NCI-H82 (cell line): ENCODE results near the gene PSME2.

Experiments
- DNase-seq: peaks from one replicate; lab custom pipeline; 2025; lab: John Stamatoyannopoulos, UW

Gene PSME2

DNA sequence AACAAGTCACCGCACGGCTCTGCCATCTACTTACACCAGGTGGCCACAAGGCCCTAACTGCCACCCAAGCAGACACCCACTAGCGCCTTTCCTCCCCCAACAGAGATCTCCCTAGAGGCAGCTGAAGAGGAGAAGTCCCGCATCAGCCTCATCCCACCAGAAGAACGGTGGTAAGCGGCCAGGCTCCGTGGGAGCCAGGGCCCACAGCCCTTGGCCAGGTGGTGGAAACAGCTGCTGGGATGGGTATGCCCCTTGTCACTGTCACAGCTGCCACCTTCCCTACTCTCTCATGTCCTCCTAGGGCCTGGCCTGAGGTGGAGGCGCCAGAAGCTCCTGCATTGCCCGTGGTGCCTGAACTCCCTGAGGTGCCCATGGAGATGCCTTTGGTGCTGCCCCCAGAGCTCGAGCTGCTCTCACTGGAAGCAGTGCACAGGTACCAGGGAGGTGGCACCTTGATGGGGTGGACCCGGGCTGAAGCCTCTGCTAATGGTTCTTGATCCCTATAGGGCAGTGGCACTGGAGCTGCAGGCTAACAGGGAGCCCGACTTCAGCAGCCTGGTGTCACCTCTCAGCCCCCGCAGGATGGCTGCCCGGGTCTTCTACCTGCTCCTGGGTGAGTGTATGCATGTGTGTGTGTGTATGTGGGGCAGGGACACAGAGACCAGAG is 33.0 kb upstream of the PSME2 start:
- peak; percentile 18 for DNase-seq

DNA sequence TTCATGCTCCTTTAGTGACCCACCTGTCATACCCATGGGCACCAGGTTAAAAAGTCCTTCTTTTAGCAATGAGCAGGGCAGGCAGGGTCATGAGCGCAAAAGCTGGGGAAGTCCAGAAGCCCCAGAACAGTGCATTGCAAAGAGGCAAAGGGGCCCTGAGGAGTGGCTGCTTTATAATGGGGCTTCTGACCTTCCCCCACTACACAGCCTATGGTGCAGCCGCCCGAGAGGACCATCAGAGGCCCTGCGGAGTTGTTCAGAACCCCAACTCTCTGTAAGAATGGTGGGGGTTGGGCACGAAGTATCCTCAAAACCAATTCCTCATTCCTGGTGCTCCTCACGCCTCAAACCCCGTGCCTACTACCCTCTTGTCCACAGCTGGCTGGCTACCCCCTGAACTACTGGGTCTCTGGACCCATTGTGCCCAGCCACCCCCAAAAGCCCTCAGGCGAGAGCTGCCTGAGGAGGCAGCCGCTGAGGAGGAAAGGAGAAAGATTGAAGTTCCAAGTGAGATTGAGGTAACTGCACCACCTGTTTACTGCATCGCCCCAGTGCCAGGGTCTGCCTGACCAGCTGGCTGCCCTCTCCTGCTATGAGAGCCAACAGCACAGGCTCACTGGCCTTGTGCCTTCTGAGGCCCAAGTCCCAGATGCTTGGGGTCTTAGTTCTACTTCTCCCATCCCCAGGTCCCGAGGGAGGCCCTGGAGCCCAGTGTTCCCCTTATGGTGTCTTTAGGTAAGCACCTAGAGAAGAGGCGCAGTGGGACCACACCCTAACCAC is 32.2 kb upstream of the PSME2 start:
- no peak for DNase-seq

GRCh38 chr14:24177891-24178290 is 31.5 kb upstream of the PSME2 start:
- DNase-seq = no peak

GRCh38 chr14:24177041-24177825 is 30.8 kb upstream of the PSME2 start:
- no peak for DNase-seq

DNA sequence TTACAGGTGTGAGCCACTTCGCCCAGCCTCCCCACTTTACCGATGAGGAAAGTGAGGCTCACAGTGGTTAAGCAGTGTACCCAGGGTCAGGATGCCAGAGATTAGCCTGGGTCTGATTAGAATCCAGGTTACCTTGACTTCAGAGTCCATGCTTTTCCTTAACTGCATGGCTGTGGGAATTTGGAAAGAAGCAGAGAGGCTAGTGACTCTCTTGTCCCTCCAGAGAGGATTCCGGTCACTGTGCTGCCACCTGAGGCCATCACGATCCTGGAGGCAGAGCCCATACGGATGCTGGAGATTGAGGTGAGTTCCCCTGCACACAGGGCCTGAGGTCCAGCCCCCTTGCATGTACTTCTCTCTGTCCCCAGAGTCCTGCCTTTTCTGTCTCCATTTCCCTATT is 30.2 kb upstream of the PSME2 start:
- no peak for DNase-seq

DNA sequence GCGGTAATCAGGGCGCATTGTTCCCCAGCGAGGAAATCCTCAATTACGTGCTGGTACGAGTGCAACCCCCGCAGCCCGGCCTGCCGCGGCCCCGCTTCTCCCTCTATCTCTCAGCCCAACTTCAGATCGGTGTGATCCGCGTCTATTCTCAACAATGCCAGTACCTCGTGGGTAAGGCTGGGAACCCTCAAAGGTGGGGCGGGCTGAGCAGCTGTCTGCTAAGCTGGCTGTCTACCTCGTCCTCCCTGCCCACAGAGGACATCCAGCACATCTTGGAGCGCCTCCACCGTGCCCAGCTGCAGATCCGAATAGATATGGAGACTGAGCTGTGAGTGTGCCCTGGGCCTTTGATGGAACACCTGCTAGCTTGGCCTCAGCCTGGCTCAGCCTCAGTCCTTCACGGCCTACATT is 26.5 kb upstream of the PSME2 start:
- peak; percentile 33 for DNase-seq

GRCh38 chr14:24172261-24172860 is 26.0 kb upstream of the PSME2 start:
- peak; percentile 57 for DNase-seq

GRCh38 chr14:24171422-24172260 is 25.2 kb upstream of the PSME2 start, which contains the start of gene REC8:
REC8 (plus strand) TSS chr14:24172080; CDS start chr14:24172553, 473 bp downstream.
- peak; percentile 99 for DNase-seq

GRCh38 chr14:24167469-24168114 is 21.2 kb upstream of the PSME2 start:
- DNase-seq = no peak

DNA sequence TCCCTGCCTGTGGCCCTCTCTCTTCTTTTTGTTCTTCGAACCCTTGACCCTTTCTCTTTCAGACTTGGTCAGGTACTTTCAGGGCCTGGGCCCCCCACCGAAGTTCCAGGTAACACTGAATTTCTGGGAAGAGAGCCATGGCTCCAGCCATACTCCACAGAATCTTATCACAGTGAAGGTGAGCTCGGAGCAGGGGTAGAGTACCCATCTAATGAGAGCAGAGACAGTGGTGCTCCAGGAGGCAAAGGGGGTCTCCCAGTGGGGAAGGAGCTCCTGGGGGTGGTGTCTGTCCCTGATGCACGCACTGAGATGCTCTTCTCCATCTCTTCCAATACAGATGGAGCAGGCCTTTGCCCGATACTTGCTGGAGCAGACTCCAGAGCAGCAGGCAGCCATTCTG is 19.4 kb upstream of the PSME2 start:
- DNase-seq = no peak

GRCh38 chr14:24164518-24164991 is 18.1 kb upstream of the PSME2 start:
- DNase-seq = no peak

DNA sequence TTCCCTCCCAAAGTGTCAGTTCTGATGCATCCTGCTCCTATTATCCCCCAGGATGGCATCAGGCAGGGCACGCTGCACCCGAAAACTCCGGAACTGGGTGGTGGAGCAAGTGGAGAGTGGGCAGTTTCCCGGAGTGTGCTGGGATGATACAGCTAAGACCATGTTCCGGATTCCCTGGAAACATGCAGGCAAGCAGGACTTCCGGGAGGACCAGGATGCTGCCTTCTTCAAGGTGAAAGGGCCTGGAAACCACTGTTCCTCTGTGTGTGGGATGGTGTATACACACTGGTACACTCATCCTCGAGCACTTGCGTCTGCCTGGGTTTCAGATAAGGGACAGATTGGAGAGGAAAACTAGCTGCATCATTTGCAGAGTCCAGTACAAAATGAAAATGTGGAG is 15.7 kb upstream of the PSME2 start:
- DNase-seq = no peak

- DNase-seq = peak; percentile 96
These were observed 14.7 kb upstream of the PSME2 start, which contains the start of gene IRF9 for GRCh38 chr14:24160850-24161804. IRF9 (plus strand) TSS chr14:24161265; CDS start chr14:24162145, 880 bp downstream.

DNA sequence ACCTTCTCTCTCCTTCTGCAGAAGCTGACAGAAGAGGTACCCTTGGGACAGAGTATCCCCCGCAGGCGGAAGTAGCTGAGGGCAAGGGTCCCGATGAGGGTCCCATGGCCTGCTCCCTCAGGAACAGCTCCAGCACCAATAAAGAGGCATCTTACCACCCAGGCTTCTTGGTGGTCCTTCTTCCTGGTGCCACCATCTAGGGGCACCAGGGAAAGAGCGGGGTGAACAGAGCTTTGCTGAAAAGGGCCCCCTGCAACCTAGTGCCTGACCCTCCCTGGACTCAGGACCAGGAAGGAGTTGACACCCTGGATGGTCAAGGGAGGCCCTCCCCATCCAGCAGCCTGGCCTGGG is 14.1 kb upstream of the PSME2 start:
- DNase-seq = no peak

GRCh38 chr14:24159777-24160498 is 13.5 kb upstream of the PSME2 start:
- no peak for DNase-seq

DNA sequence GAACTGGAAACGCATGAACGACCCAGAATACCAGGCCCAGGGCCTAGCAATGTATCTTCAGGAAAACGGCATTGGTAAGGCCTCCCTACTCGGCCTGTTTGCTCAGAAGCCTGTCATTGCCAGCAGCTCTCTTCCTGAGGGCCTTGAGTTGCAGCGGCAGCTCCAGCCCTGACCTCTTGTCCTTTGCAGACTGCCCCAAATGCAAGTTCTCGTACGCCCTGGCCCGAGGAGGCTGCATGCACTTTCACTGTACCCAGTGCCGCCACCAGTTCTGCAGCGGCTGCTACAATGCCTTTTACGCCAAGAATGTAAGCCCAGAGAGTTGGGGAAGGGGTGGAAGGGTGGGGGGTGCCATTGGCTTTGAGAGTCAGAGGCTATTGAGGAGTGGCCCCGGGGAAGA is 10.9 kb upstream of the PSME2 start:
- DNase-seq = no peak

DNA sequence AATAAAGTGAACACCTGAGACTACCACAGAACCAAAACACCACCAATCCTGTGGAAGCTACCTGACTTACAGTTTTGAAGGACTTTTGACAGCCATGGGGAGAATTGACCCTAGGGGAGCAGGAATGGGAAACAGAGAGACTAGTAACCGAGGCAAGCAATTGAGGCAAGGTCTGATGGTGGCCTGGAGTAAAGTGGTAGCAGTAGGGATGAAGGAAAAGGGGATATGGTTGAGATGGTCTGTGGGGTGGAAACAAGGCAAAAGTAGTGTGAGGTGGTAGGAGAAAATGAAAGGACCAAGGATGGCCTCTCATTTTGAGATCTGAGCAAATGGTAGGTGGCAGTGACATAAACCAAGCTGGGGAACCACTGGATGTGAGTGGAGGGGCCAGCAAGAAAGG is 10.4 kb upstream of the PSME2 start:
- no peak for DNase-seq

- DNase-seq = no peak
These were observed 8.7 kb upstream of the PSME2 start for GRCh38 chr14:24155100-24155499.
